MM.1S (cell line): Measurements from ENCODE around the gene PRKD1.

Experiments
- EZH2 ChIP-seq: fragments of 300-600 bp; sonication (generic); optimal IDR thresholded peaks from 2 replicates; pipeline ENCODE3; 2017; ENCODE audit warnings: low read depth, mild to moderate bottlenecking, antibody characterized with exemption, low read length, mixed read lengths
- EZH2phosphoT487 ChIP-seq: fragments of 300-600 bp; sonication (generic); IDR thresholded peaks from 2 replicates; pipeline ENCODE4 v1.6.1; 2018; ENCODE audit warnings: antibody characterized with exemption, low read length
- TF ChIP-seq, protein P1 (sequence below): fragments of 300-600 bp; sonication (generic); IDR thresholded peaks from 2 replicates; pipeline ENCODE4 v1.5.1; 2016; ENCODE audit warnings: antibody characterized with exemption, low read length, mixed read lengths

- TF ChIP-seq, protein P1, sequence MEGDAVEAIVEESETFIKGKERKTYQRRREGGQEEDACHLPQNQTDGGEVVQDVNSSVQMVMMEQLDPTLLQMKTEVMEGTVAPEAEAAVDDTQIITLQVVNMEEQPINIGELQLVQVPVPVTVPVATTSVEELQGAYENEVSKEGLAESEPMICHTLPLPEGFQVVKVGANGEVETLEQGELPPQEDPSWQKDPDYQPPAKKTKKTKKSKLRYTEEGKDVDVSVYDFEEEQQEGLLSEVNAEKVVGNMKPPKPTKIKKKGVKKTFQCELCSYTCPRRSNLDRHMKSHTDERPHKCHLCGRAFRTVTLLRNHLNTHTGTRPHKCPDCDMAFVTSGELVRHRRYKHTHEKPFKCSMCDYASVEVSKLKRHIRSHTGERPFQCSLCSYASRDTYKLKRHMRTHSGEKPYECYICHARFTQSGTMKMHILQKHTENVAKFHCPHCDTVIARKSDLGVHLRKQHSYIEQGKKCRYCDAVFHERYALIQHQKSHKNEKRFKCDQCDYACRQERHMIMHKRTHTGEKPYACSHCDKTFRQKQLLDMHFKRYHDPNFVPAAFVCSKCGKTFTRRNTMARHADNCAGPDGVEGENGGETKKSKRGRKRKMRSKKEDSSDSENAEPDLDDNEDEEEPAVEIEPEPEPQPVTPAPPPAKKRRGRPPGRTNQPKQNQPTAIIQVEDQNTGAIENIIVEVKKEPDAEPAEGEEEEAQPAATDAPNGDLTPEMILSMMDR = no peak
- TF ChIP-seq EZH2phosphoT487 = no peak
- no peak for TF ChIP-seq EZH2
These were observed 1.4 kb downstream of the PRKD1 start for GRCh38 chr14:29926228-29926627.
